Liver (tissue), 9 donors: ENCODE results near the gene TRIP12. TPM values are rescaled to one million over a fixed set of nuclear protein-coding genes. Genes with fewer than 3 reads are reported as not detected.

Experiments
- DNase-seq: peaks from one replicate; pipeline ENCODE4 v3.0.0-alpha.2; 2017; ENCODE audit warnings: low spot score
- H3K27ac ChIP-seq, 2 donors: one replicate each; pipeline ENCODE4 v1.7.0; 2013; ENCODE audit warnings: inconsistent platforms in 2 of 2, low read length in 2 of 2, control low read depth in 1 of 2, low read depth in 1 of 2, mild to moderate bottlenecking in 1 of 2
- H3K27me3 ChIP-seq, 4 donors: one replicate each; pipeline versions ENCODE4 v1.6.1 to v1.7.0; 2013; ENCODE audit warnings: low read length in 3 of 4, inconsistent platforms in 1 of 4, mild to moderate bottlenecking in 1 of 4, moderate library complexity in 1 of 4; ENCODE audit not compliant: control insufficient read depth in 4 of 4, insufficient read depth in 4 of 4
- H3K36me3 ChIP-seq, 4 donors: one replicate each; pipeline versions ENCODE4 v1.6.1 to v1.7.0; 2013; ENCODE audit warnings: low read length in 3 of 4, mild to moderate bottlenecking in 3 of 4, low read depth in 1 of 4, moderate library complexity in 1 of 4; ENCODE audit not compliant: control insufficient read depth in 4 of 4, insufficient read depth in 3 of 4
- H3K4me1 ChIP-seq, 4 donors: one replicate each; pipeline versions ENCODE4 v1.6.1 to v1.7.0; 2013; ENCODE audit warnings: low read length in 3 of 4, mild to moderate bottlenecking in 3 of 4, moderate library complexity in 1 of 4; ENCODE audit not compliant: control insufficient read depth in 4 of 4, insufficient read depth in 4 of 4
- H3K4me3 ChIP-seq, 3 donors: one replicate each; pipeline versions ENCODE4 v1.6.1 to v1.7.0; 2013; ENCODE audit warnings: low read length in 3 of 3, control low read depth in 1 of 3, low read depth in 1 of 3, mild to moderate bottlenecking in 1 of 3
- H3K9ac ChIP-seq, 2 donors: one replicate each; pipeline ENCODE4 v1.7.0; 2013; ENCODE audit warnings: low read length in 2 of 2, mild to moderate bottlenecking in 2 of 2, moderate library complexity in 2 of 2, control low read depth in 1 of 2, low read depth in 1 of 2
- H3K9me3 ChIP-seq, 4 donors: one replicate each; pipeline versions ENCODE4 v1.6.1 to v1.7.0; 2013; ENCODE audit warnings: low read length in 3 of 4; ENCODE audit not compliant: control insufficient read depth in 4 of 4
- ATF3 ChIP-seq: IDR thresholded peaks from 2 replicates; pipeline ENCODE4 v1.6.1; 2016; ENCODE audit warnings: antibody characterized with exemption
- CTCF ChIP-seq: fragments of 150-350 bp; IDR thresholded peaks from 2 replicates; pipeline ENCODE4 v1.5.1; 2017; ENCODE audit warnings: improper control_type of control experiment, low read depth, low read length; ENCODE audit not compliant: missing input control
- GABPA ChIP-seq, 2 donors: IDR thresholded peaks in 1 of 2; conservative IDR thresholded peaks in 1 of 2; 2 replicates each; pipeline ENCODE4 v1.6.1; 2016; ENCODE audit warnings: antibody characterized with exemption in 2 of 2, mild to moderate bottlenecking in 1 of 2, moderate library complexity in 1 of 2
- HNF4G ChIP-seq: IDR thresholded peaks from 2 replicates; pipeline ENCODE4 v1.6.1; 2016; ENCODE audit warnings: antibody characterized with exemption
- JUND ChIP-seq, 2 donors: IDR thresholded peaks; 2 replicates each; pipeline ENCODE4 v1.6.1; 2016; ENCODE audit warnings: antibody characterized with exemption in 2 of 2
- MAX ChIP-seq: IDR thresholded peaks from 2 replicates; pipeline ENCODE4 v1.6.1; 2016; ENCODE audit warnings: antibody characterized with exemption
- NR2F2 ChIP-seq: IDR thresholded peaks from 2 replicates; pipeline ENCODE4 v1.6.1; 2016; ENCODE audit warnings: antibody characterized with exemption
- RAD21 ChIP-seq, 2 donors: IDR thresholded peaks; 2 replicates each; pipeline ENCODE4 v1.6.1; 2016; ENCODE audit warnings: antibody characterized with exemption in 2 of 2, mild to moderate bottlenecking in 2 of 2
- REST ChIP-seq: IDR thresholded peaks from 2 replicates; pipeline ENCODE4 v1.6.1; 2016; ENCODE audit warnings: antibody characterized with exemption, mild to moderate bottlenecking
- RXRA ChIP-seq, 2 donors: IDR thresholded peaks; 2 replicates each; pipeline ENCODE4 v1.6.1; 2017 to 2018; ENCODE audit warnings: antibody characterized with exemption in 2 of 2, mild to moderate bottlenecking in 1 of 2
- SP1 ChIP-seq: IDR thresholded peaks from 2 replicates; pipeline ENCODE4 v1.6.1; 2018; ENCODE audit warnings: antibody characterized with exemption, mild to moderate bottlenecking
- TAF1 ChIP-seq: conservative IDR thresholded peaks from 2 replicates; pipeline ENCODE4 v1.6.1; 2016; ENCODE audit warnings: antibody characterized with exemption, mild to moderate bottlenecking
- YY1 ChIP-seq: IDR thresholded peaks from 2 replicates; pipeline ENCODE4 v1.6.1; 2016; ENCODE audit warnings: antibody characterized with exemption, mild to moderate bottlenecking
- WGBS: extraction: QIAGEN DNeasy Blood & Tissue Kit; methylation state at CpG from one replicate; pipeline ENCODE4 v1.1.7; 2013; 5-methylcytosine and 5-hydroxymethylcytosine counted together
- polyA plus RNA-seq, 2 donors: library from polyadenylated mRNA; stranded (reverse) in 1 of 2; unstranded in 1 of 2; fragments of 200-250 nt in 1 of 2; fragments of >200 nt in 1 of 2; fragmentation: Nextera tagmentation in 1 of 2; extraction: Ambion mirVana in 1 of 2; gene quantifications; one replicate each; pipeline versions ENCODE4 v1.2.1 to v1.2.3, GENCODE V29; 2013 to 2015
- total RNA-seq, 2 donors: library from RNA; depleted of rRNA; stranded (reverse); fragments of >200 nt; gene quantifications; one replicate each; pipeline ENCODE4 v1.2.3, GENCODE V29; 2014
- donor health status: healthy.
- donor health status: healthy.
- donor health status: healthy.
- donor health status: healthy.
- donor health status: healthy.

Gene TRIP12
- total and polyA plus RNA-seq, 4 donors = 13.9 to 128 (median 67.4) TPM

- Histone ChIP-seq H3K9ac (no peak overlapping the region), H3K36me3 (peaks cover 1 to 41% (median 38%) of the 10 kb centered on the region in 4 donors), H3K27ac (no peak overlapping the region), H3K4me1 (no peaks in the 10 kb centered on the region), H3K27me3 (no peaks in the 10 kb centered on the region), H3K9me3 (no peaks in the 10 kb centered on the region), H3K4me3 (no peak overlapping the region)
- DNase-seq = no peak
- TF ChIP-seq MAX (peak; percentile 13), RXRA (IDR thresholded peaks at IDR 0.05) (peak; percentile 15 to 23), RAD21 (IDR thresholded peaks at IDR 0.05) (peak; percentile 76 to 84), TAF1 (no peak), CTCF (peak; percentile 75), NR2F2 (peak; percentile 31)
Measured at GRCh38 chr2:229780856-229781773, 140.7 kb downstream of the TRIP12 start.

GRCh38 chr2:229779650-229780049 lies 142.2 kb downstream of the TRIP12 start:
- no peak overlapping the region for H3K27ac ChIP-seq
- H3K4me3 ChIP-seq = no peak overlapping the region
- no peaks in the 10 kb centered on the region for H3K27me3 ChIP-seq
- no peaks in the 10 kb centered on the region for H3K4me1 ChIP-seq
- 84% methylated on average over 3 of the region's 3 CpGs for WGBS
- DNase-seq = no peak
- H3K9me3 ChIP-seq = no peaks in the 10 kb centered on the region
- H3K9ac ChIP-seq = no peak overlapping the region
- TF ChIP-seq CTCF = no peak
- no peak for TF ChIP-seq RXRA (IDR thresholded peaks at IDR 0.05)
- no peak for TF ChIP-seq SP1
- TF ChIP-seq RAD21 (IDR thresholded peaks at IDR 0.05) = no peak
- TF ChIP-seq ATF3 = no peak
- TF ChIP-seq JUND (IDR thresholded peaks at IDR 0.05) = no peak
- TF ChIP-seq YY1 = no peak
- TF ChIP-seq GABPA (IDR thresholded peaks at IDR 0.05 in 1 of 2, conservative IDR thresholded peaks at IDR 0.05 in 1 of 2) = no peak
- TF ChIP-seq REST = no peak
- no peak for TF ChIP-seq NR2F2
- TF ChIP-seq HNF4G = no peak
- peaks cover 1 to 36% (median 30%) of the 10 kb centered on the region in 4 donors for H3K36me3 ChIP-seq
